Activated CD4-positive, alpha-beta memory T cell treated with anti-CD3 and anti-CD28 coated beads, Interleukin-2, amount 10 ng/mL, durations not matched to agents 7 days and 5 days (primary cell): ENCODE data around the gene USH2A. TPM values are rescaled to one million over a fixed set of nuclear protein-coding genes. Genes with fewer than 3 reads are reported as not detected.

ENCODE experiments used
- CTCF ChIA-PET: fragments of 350-600 bp; sonication (Branson Sonifier 250); formaldehyde crosslinking; loops from one replicate; lab custom pipeline; 2021; ENCODE audit warnings: antibody characterized with exemption, inconsistent platforms; lab: Charles Lee
- POLR2A ChIA-PET: fragments of 350-600 bp; sonication (Branson Sonifier 250); formaldehyde crosslinking; loops from one replicate; lab custom pipeline; 2021; ENCODE audit warnings: antibody characterized with exemption; lab: Charles Lee
- DNase-seq: peaks from one replicate; pipeline ENCODE4 v3.0.0-alpha.2; 2020
- H3K27ac Mint-ChIP-seq: one replicate; pipeline ENCODE4 v1.8.0; 2021; ENCODE audit warnings: mild to moderate bottlenecking, mixed read lengths
- H3K27me3 Mint-ChIP-seq: one replicate; pipeline ENCODE4 v1.8.0; 2021; ENCODE audit warnings: mixed read lengths
- H3K36me3 Mint-ChIP-seq: one replicate; pipeline ENCODE4 v1.8.0; 2021; ENCODE audit warnings: low read depth, mixed read lengths
- H3K4me1 Mint-ChIP-seq: one replicate; pipeline ENCODE4 v1.8.0; 2021; ENCODE audit warnings: mixed read lengths
- H3K4me3 Mint-ChIP-seq: one replicate; pipeline ENCODE4 v1.8.0; 2021; ENCODE audit warnings: mild to moderate bottlenecking, mixed read lengths
- H3K9me3 Mint-ChIP-seq: one replicate; pipeline ENCODE4 v1.8.0; 2021; ENCODE audit warnings: mixed read lengths
- total RNA-seq, 2 experiments: library from RNA; stranded (reverse); gene quantifications; one replicate each; pipeline ENCODE4 v1.2.3, GENCODE V29; 2021

The USH2A gene
- total RNA-seq, 2 experiments from 2014 or later = not detected

GRCh38 chr1:215754112-215754511 is 669.1 kb downstream of the USH2A start:
- Mint-ChIP-seq H3K4me1 (no peaks in the 10 kb centered on the region), H3K27me3 (no peaks in the 10 kb centered on the region), H3K36me3 (no peaks in the 10 kb centered on the region), H3K27ac (no peak overlapping the region), H3K4me3 (no peak overlapping the region), H3K9me3 (no peaks in the 10 kb centered on the region)
- ChIA-PET POLR2A (no interaction called here), CTCF (no interaction called here)
- no peak for DNase-seq

DNA sequence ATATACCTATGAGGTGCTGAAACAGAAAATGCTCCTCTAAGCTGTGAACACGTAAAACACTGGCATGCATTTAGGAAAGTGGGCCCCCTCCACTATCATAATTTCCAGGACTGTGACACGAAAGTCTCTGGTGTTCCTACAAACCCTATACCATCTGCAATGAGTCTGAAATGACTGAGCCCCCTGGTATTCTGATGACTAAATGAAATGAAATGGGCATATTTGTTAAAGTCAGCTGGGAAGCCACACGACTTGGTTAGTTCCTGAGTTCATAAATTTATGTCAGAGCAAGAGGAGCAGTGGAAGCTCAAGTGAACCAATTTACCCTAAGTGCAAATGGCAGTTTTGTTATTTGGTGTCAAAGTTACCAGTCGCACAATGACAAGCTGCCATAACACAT is 673.8 kb downstream of the USH2A start:
- H3K4me3 Mint-ChIP-seq = no peak overlapping the region

GRCh38 chr1:215748431-215748830 is 674.8 kb downstream of the USH2A start:
- no peaks in the 10 kb centered on the region for H3K27me3 Mint-ChIP-seq
- no peak overlapping the region for H3K27ac Mint-ChIP-seq
- H3K36me3 Mint-ChIP-seq = no peaks in the 10 kb centered on the region
- ChIA-PET CTCF (no interaction called here), POLR2A (no interaction called here)
- H3K4me3 Mint-ChIP-seq = no peak overlapping the region
- no peak for DNase-seq
- no peaks in the 10 kb centered on the region for H3K9me3 Mint-ChIP-seq
- H3K4me1 Mint-ChIP-seq = no peaks in the 10 kb centered on the region

More for the DNA sequence above, 673.8 kb downstream of the USH2A start:
- Mint-ChIP-seq H3K4me1 (no peaks in the 10 kb centered on the region), H3K27ac (no peak overlapping the region), H3K9me3 (no peaks in the 10 kb centered on the region), H3K27me3 (no peaks in the 10 kb centered on the region), H3K36me3 (no peaks in the 10 kb centered on the region)
- ChIA-PET CTCF (no interaction called here), POLR2A (no interaction called here)
- DNase-seq = no peak

DNA sequence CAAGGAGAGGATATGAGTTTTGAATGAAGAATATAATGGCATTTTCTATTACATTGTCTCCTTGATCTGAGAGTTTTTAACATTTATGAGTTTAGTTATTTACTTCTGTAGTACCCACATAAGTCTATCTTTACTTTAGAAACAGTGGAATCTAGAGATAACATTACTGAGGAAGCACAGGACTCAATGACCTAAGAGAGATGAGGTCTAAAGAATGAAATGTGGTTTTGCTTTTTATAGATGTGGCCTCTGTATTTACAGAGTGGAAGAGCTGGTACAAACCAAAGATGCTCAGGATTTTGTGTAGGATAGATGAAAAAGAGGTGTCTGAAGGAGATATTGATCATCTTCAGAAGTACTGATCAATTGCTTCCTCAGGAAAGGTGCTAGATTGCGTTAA is 678.8 kb downstream of the USH2A start:
- no peaks in the 10 kb centered on the region for H3K27me3 Mint-ChIP-seq
- no peak for DNase-seq
- H3K36me3 Mint-ChIP-seq = no peaks in the 10 kb centered on the region
- H3K4me3 Mint-ChIP-seq = no peak overlapping the region
- H3K27ac Mint-ChIP-seq = no peak overlapping the region
- no peaks in the 10 kb centered on the region for H3K9me3 Mint-ChIP-seq
- CTCF ChIA-PET = no interaction called here
- POLR2A ChIA-PET = no interaction called here
- H3K4me1 Mint-ChIP-seq = no peaks in the 10 kb centered on the region

- Mint-ChIP-seq H3K9me3 (no peaks in the 10 kb centered on the region), H3K4me1 (no peaks in the 10 kb centered on the region), H3K4me3 (no peak overlapping the region), H3K36me3 (no peaks in the 10 kb centered on the region), H3K27me3 (no peaks in the 10 kb centered on the region), H3K27ac (no peak overlapping the region)
- ChIA-PET POLR2A (no interaction called here), CTCF (no interaction called here)
- DNase-seq = no peak
These were observed 684.2 kb downstream of the USH2A start for GRCh38 chr1:215739025-215739424.

GRCh38 chr1:215731699-215732098 is 691.5 kb downstream of the USH2A start:
- no peaks in the 10 kb centered on the region for H3K4me1 Mint-ChIP-seq
- H3K36me3 Mint-ChIP-seq = no peaks in the 10 kb centered on the region
- POLR2A ChIA-PET = no interaction called here
- no peak overlapping the region for H3K27ac Mint-ChIP-seq
- no peaks in the 10 kb centered on the region for H3K27me3 Mint-ChIP-seq
- no peak for DNase-seq
- CTCF ChIA-PET = no interaction called here
- H3K9me3 Mint-ChIP-seq = no peaks in the 10 kb centered on the region
- no peak overlapping the region for H3K4me3 Mint-ChIP-seq

- ChIA-PET POLR2A (no interaction called here), CTCF (no interaction called here)
- H3K4me3 Mint-ChIP-seq = no peak overlapping the region
- H3K9me3 Mint-ChIP-seq = no peaks in the 10 kb centered on the region
- no peaks in the 10 kb centered on the region for H3K27me3 Mint-ChIP-seq
- no peak overlapping the region for H3K27ac Mint-ChIP-seq
- no peaks in the 10 kb centered on the region for H3K36me3 Mint-ChIP-seq
- no peak for DNase-seq
- no peaks in the 10 kb centered on the region for H3K4me1 Mint-ChIP-seq
These were observed 692.6 kb downstream of the USH2A start for GRCh38 chr1:215730600-215730999.

DNA sequence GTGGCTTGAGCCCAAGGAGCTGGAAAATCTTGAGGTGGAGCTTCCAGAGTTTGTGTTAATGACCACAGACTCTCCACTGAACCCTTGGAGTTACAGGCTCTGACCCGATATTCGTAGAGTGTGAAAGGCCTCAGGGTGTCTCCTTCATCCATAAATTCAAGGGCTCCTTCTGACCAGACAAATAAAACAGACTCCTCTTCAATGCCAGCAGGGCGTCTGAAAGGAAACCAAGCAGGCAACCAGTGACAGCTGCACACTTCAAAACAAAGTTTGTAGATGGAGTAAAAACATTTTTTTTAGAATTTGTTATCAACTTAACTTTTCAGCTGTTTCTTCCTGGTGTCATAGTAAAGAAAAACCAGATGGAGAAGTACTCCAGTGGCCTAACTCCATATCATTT is 695.1 kb downstream of the USH2A start:
- Mint-ChIP-seq H3K4me1 (no peaks in the 10 kb centered on the region), H3K4me3 (no peak overlapping the region), H3K27me3 (no peaks in the 10 kb centered on the region), H3K36me3 (no peaks in the 10 kb centered on the region), H3K9me3 (peaks cover 2% of the 10 kb centered on the region), H3K27ac (no peak overlapping the region)
- ChIA-PET POLR2A (no interaction called here), CTCF (no interaction called here)
- no peak for DNase-seq

GRCh38 chr1:215720126-215720525 is 703.1 kb downstream of the USH2A start:
- no peak overlapping the region for H3K4me3 Mint-ChIP-seq
- POLR2A ChIA-PET = no interaction called here
- CTCF ChIA-PET = no interaction called here

DNA sequence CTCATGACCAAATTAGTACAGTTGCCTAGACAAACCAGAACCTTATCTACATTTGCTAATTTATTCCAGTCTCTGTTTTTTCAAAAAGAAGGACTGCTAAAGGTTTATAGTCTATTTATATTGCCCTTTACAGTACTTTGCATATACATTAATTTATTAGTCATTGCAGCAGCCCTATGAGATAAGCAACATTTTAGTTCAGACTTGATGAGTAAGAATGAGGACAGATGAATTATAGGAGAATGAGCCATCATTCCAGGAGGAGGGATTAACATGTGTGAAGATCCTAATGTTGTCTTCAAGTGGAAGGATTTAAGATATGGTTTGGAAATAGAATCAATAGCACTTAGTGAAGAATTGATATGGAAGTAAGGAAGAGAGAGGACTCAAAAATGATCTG is 703.7 kb downstream of the USH2A start:
- Mint-ChIP-seq H3K27ac (no peak overlapping the region), H3K4me1 (no peaks in the 10 kb centered on the region), H3K4me3 (no peak overlapping the region), H3K9me3 (peaks cover 5% of the 10 kb centered on the region), H3K36me3 (no peaks in the 10 kb centered on the region), H3K27me3 (no peaks in the 10 kb centered on the region)
- POLR2A ChIA-PET = no interaction called here
- DNase-seq = no peak
- CTCF ChIA-PET = no interaction called here

More at GRCh38 chr1:215720126-215720525, 703.1 kb downstream of the USH2A start:
- no peak overlapping the region for H3K27ac Mint-ChIP-seq
- no peaks in the 10 kb centered on the region for H3K4me1 Mint-ChIP-seq
- peaks cover 5% of the 10 kb centered on the region for H3K9me3 Mint-ChIP-seq
- H3K27me3 Mint-ChIP-seq = no peaks in the 10 kb centered on the region
- no peak for DNase-seq
- H3K36me3 Mint-ChIP-seq = no peaks in the 10 kb centered on the region

GRCh38 chr1:215718575-215719287 is 704.5 kb downstream of the USH2A start:
- ChIA-PET POLR2A (no interaction called here), CTCF (no interaction called here)
- Mint-ChIP-seq H3K27ac (no peak overlapping the region), H3K4me1 (no peaks in the 10 kb centered on the region), H3K27me3 (no peaks in the 10 kb centered on the region), H3K4me3 (no peak overlapping the region), H3K9me3 (peaks cover 5% of the 10 kb centered on the region), H3K36me3 (no peaks in the 10 kb centered on the region)
- DNase-seq = no peak

GRCh38 chr1:215717677-215718426 is 705.4 kb downstream of the USH2A start:
- H3K36me3 Mint-ChIP-seq = no peaks in the 10 kb centered on the region
- H3K27me3 Mint-ChIP-seq = no peaks in the 10 kb centered on the region
- H3K27ac Mint-ChIP-seq = no peak overlapping the region
- H3K4me1 Mint-ChIP-seq = no peaks in the 10 kb centered on the region
- H3K9me3 Mint-ChIP-seq = peaks cover 2% of the 10 kb centered on the region
- POLR2A ChIA-PET = no interaction called here
- no peak for DNase-seq
- H3K4me3 Mint-ChIP-seq = no peak overlapping the region
- CTCF ChIA-PET = no interaction called here

DNA sequence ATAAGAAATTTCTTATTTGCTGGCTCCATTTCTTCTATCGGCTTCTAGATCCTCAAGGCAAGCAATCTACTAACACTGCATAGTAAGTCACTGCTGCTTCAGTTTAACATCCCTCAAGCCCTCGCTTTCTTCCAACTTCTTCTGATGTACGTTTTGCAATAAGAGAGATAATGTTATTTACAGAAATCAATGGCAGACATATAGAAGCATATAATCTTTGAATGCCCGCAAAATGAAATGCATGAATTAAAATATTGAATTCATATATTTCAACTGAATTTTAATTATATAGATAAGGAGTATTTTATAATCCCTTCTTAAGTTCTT is 712.4 kb downstream of the USH2A start:
- no peaks in the 10 kb centered on the region for H3K36me3 Mint-ChIP-seq
- no peaks in the 10 kb centered on the region for H3K27me3 Mint-ChIP-seq
- H3K27ac Mint-ChIP-seq = no peak overlapping the region
- H3K9me3 Mint-ChIP-seq = no peaks in the 10 kb centered on the region
- H3K4me3 Mint-ChIP-seq = no peak overlapping the region
- CTCF ChIA-PET = no interaction called here
- no peaks in the 10 kb centered on the region for H3K4me1 Mint-ChIP-seq
- POLR2A ChIA-PET = no interaction called here
- no peak for DNase-seq
